HG03039 (cell line): ENCODE data around the gene ADAMTS8.

ENCODE experiments used
- ATAC-seq: cut with Tn5 transposase; IDR thresholded peaks from one replicate; pipeline ENCODE4 v1.9.1; 2021; ENCODE audit warnings: mild to moderate bottlenecking, moderate library complexity; ENCODE audit not compliant: unreplicated experiment

Gene ADAMTS8

GRCh38 chr11:130462931-130463330 is 34.5 kb upstream of the ADAMTS8 start:
- no peak for ATAC-seq

GRCh38 chr11:130462101-130462885 is 33.9 kb upstream of the ADAMTS8 start:
- no peak for ATAC-seq

GRCh38 chr11:130459521-130459920 is 31.1 kb upstream of the ADAMTS8 start:
- no peak for ATAC-seq

- no peak for ATAC-seq
Measured at GRCh38 chr11:130458410-130458729, 30.0 kb upstream of the ADAMTS8 start.

DNA sequence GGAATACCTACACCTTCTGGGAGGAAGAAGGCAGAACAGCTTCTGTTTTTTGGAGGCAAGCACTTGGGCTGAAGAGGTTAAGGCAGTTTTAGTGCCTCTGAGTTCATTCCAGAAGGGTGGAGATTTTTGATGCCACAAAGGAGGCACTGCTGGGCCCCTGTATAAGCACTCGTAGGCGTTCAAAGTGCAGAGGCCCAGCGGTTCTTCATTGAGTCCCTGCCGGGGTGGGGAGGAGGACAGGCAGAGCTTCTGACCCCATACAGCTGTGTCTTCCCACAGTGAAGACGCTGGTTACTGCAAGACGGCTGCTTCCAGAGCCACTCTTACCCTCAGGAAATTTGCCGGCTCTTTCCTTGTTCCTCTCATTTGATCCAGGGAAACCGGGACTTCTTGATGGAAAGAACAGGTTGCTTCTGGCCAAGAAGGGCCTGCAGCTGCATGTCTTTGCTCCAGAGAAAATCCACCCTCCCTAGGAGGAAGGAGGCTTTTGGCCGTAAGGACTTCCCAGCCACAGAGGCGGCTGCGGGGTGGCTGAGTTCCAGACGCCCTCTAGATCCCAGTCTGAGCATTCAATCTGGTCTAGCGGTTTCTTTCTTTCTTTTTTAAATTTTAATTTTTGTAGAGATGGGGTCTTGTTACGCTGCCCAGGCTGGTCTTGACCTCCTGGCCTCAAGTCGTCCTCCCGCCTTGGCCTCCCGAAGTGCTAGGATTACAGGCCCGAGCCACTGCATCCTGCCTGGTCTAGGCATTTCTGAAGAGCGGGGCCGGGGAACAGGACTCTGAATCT is 29.4 kb upstream of the ADAMTS8 start:
- no peak for ATAC-seq

- no peak for ATAC-seq
Measured at GRCh38 chr11:130456286-130456685, 27.9 kb upstream of the ADAMTS8 start.

DNA sequence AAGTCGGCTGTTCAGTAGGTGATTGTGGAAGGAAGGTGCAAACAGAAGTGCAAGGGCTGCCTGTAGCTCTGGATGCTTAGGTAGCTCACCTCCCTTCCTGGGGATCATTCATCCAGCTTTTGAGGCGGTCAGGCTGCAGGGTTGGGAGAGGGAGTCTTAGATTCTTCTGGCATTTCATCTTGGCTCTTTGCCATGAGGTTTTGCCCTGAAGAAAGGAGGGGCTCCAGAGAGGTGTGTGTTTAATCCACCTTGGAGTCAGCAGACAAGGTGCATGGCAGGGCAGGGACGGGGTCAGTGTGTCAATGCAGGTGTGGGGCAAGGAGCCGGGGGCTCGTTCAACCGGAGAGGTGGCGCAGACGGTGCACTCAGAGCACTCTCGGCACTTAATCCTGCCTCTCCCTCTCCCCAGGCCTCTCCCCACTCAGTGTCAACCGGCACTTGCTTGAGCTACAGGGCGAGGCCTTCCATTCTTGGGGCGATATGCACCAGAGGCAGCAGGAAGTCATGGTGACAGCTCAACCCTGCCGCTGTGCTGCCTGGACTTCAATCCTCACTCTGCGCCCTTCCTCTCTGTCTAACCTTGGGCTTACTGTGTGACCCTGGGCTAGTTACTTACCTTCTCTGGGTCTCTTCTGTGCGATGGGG is 27.2 kb upstream of the ADAMTS8 start:
- no peak for ATAC-seq

GRCh38 chr11:130454491-130455252 is 26.3 kb upstream of the ADAMTS8 start:
- no peak for ATAC-seq

- no peak for ATAC-seq
Measured at GRCh38 chr11:130452940-130453339, 24.5 kb upstream of the ADAMTS8 start.

- ATAC-seq, result no peak
Measured at GRCh38 chr11:130452176-130452575, 23.8 kb upstream of the ADAMTS8 start.

GRCh38 chr11:130451231-130452019 is 23.0 kb upstream of the ADAMTS8 start:
- no peak for ATAC-seq

DNA sequence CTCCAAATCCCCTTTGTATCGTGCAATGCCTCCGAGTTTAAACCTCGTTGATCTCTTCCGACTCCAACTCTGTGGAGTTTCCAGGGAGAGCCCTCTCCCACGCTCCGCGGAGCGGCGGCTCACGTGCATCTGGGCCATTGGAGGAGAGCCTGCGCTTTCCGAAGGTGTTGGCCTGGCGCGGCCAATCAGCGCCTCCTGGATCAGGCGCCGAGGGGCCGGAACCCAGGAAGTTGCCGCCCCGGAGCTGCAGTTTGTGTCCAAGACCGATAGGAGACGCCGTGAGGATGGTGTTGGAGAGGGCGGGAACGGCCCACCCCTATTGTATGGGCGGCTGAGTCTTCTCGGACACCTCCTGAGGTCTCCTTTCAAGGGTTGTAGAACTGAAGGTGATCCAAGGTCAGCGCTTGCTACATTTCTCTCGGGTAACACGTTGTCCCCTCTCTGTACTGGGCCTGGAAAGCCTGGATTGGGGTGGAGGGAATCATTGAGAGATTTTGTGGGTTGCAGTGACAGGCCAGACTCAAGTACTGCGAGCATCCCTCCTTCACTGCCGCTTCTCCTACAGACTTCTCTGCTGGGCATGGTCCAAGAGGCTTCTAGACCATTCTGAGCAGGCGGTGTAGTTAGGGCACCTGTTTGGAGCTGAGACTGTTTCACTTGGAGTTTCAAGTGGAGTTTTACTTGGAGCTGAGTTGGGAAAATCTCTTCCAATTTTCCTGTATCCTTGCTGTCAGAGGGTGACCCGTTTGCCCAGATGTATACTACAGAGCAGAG is 21.8 kb upstream of the ADAMTS8 start:
- no peak for ATAC-seq

- ATAC-seq, result no peak
Measured at GRCh38 chr11:130449310-130449990, 21.0 kb upstream of the ADAMTS8 start.

- ATAC-seq, result no peak
Measured at GRCh38 chr11:130448416-130449309, 20.3 kb upstream of the ADAMTS8 start, which contains the start of gene ADAMTS15. TSS of gene ADAMTS15 (plus strand) at chr11:130448645. CDS start at chr11:130448974, 329 bp downstream.

- ATAC-seq, result no peak
Measured at GRCh38 chr11:130448039-130448415, 19.6 kb upstream of the ADAMTS8 start.

GRCh38 chr11:130445788-130446187 is 17.4 kb upstream of the ADAMTS8 start:
- no peak for ATAC-seq

DNA sequence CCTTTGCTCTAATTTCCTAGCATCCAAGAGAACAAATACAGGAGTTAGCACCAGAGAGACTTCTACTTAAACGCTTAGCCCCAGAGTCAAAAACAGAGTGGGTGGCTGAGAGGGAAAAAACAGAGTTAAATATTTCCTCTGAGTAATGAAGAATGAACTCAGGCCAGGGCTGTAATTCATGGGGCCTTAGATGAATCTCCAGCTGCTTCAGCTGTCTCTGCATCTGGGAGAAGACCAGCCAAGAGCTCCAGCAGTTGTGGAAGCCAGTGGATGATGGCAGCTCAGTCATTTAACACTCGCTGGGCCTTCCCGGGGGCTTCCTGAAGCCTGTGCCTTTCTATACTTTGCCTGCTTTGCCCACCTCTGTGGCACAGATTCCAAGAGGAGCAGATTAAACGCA is 14.3 kb upstream of the ADAMTS8 start:
- ATAC-seq, result no peak

- no peak for ATAC-seq
Measured at GRCh38 chr11:130441719-130442118, 13.3 kb upstream of the ADAMTS8 start.
